Ascending aorta (tissue), 2 donors: ENCODE data around the gene METTL4. TPM values are rescaled to one million over a fixed set of nuclear protein-coding genes. Genes with fewer than 3 reads are reported as not detected.

Source experiments
- DNase-seq, 2 donors: peaks; one replicate each; pipeline ENCODE4 v3.0.0-alpha.2; 2019; ENCODE audit warnings: low spot score in 2 of 2
- H3K27ac ChIP-seq, 2 donors: fragments of 200-600 bp; sonication (generic); one replicate each; pipeline ENCODE4 v1.5.1; 2016 to 2017; ENCODE audit warnings: mild to moderate bottlenecking in 1 of 2
- H3K27me3 ChIP-seq: fragments of 200-600 bp; sonication (generic); one replicate; pipeline ENCODE4 v1.5.1; 2017
- H3K36me3 ChIP-seq, 2 donors: fragments of 200-600 bp; sonication (generic); one replicate each; pipeline ENCODE4 v1.5.1; 2016
- H3K4me1 ChIP-seq, 2 donors: fragments of 200-600 bp; sonication (generic); one replicate each; pipeline ENCODE4 v1.5.1; 2016 to 2017; ENCODE audit warnings: mild to moderate bottlenecking in 1 of 2
- H3K4me3 ChIP-seq, 2 donors: fragments of 200-600 bp; sonication (generic); one replicate each; pipeline ENCODE4 v1.5.1; 2016 to 2017; ENCODE audit warnings: mild to moderate bottlenecking in 1 of 2
- H3K9me3 ChIP-seq, 2 donors: fragments of 200-600 bp; sonication (generic); one replicate each; pipeline ENCODE4 v1.5.1; 2016
- CTCF ChIP-seq, 3 experiments: fragments of 200-600 bp in 2 of 3; fragments of 450-650 bp in 1 of 3; sonication (generic) in 2 of 3; IDR thresholded peaks; one replicate each; pipeline ENCODE4 v1.5.1; 2016 to 2019; ENCODE audit warnings: antibody characterized with exemption in 3 of 3, mild to moderate bottlenecking in 1 of 3, moderate library complexity in 1 of 3
- intact Hi-C: fragments of 100-400 bp; cut with DNase I; formaldehyde crosslinking; loops from one replicate; pipeline ENCODE4 v1.15.1; 2023
- total RNA-seq: library from RNA; depleted of rRNA; stranded (reverse); fragments of >200 nt; gene quantifications from one replicate; pipeline ENCODE4 v1.1.0, GENCODE V29; 2016

METTL4 gene
- not detected for total RNA-seq

GRCh38 chr18:2571200-2572170, at the start of gene METTL4, which contains the start of gene NDC80:
METTL4 (minus strand) TSS chr18:2571505; CDS start chr18:2567216, 4,289 bp downstream.
NDC80 (plus strand) TSS chr18:2571557; CDS start chr18:2572986, 1,429 bp downstream.
- intact Hi-C loops, result loop anchor here (1.0 kb wide), 1 partner anchor 84 kb away; the partner anchor contains the start of gene SMCHD1
- peak within 1 kb of the TSS; percentile 65 to 66 for H3K4me3 ChIP-seq
- no peaks in the 10 kb centered on the region for H3K27me3 ChIP-seq
- TF ChIP-seq CTCF (IDR thresholded peaks at IDR 0.05), result no peak
- peak within 1 kb of the TSS; percentile 97 to 99 for H3K27ac ChIP-seq
- DNase-seq, result peak; percentile 10 to 86
- H3K36me3 ChIP-seq, result no peaks in the 10 kb centered on the region
- peaks cover 0 to 5% of the 10 kb centered on the region in 2 donors for H3K4me1 ChIP-seq
- H3K9me3 ChIP-seq, result no peaks in the 10 kb centered on the region

- H3K27ac ChIP-seq, result no peak overlapping the region
- H3K4me1 ChIP-seq, result no peaks in the 10 kb centered on the region
- TF ChIP-seq CTCF (IDR thresholded peaks at IDR 0.05), result no peak
- no peak overlapping the region for H3K4me3 ChIP-seq
- no peak for DNase-seq
- H3K27me3 ChIP-seq, result no peaks in the 10 kb centered on the region
- intact Hi-C loops, result no loop called here
- H3K36me3 ChIP-seq, result no peaks in the 10 kb centered on the region
- H3K9me3 ChIP-seq, result no peaks in the 10 kb centered on the region
These were observed 46.7 kb upstream of the METTL4 start for GRCh38 chr18:2618009-2618408.

GRCh38 chr18:2617401-2617998, 46.2 kb upstream of the METTL4 start:
- no peaks in the 10 kb centered on the region for H3K27me3 ChIP-seq
- TF ChIP-seq CTCF (IDR thresholded peaks at IDR 0.05), result no peak
- DNase-seq, result no peak
- H3K36me3 ChIP-seq, result no peaks in the 10 kb centered on the region
- H3K4me3 ChIP-seq, result no peak overlapping the region
- H3K27ac ChIP-seq, result no peak overlapping the region
- no peaks in the 10 kb centered on the region for H3K9me3 ChIP-seq
- intact Hi-C loops, result no loop called here
- H3K4me1 ChIP-seq, result no peaks in the 10 kb centered on the region

GRCh38 chr18:2612996-2613395, 41.7 kb upstream of the METTL4 start:
- no peak for TF ChIP-seq CTCF (IDR thresholded peaks at IDR 0.05)
- no peak for DNase-seq
- H3K9me3 ChIP-seq, result no peaks in the 10 kb centered on the region
- no peaks in the 10 kb centered on the region for H3K27me3 ChIP-seq
- no peak overlapping the region for H3K27ac ChIP-seq
- no peaks in the 10 kb centered on the region for H3K4me1 ChIP-seq
- no peak overlapping the region for H3K4me3 ChIP-seq
- intact Hi-C loops, result no loop called here
- no peaks in the 10 kb centered on the region for H3K36me3 ChIP-seq

GRCh38 chr18:2610549-2610948, 39.2 kb upstream of the METTL4 start:
- H3K9me3 ChIP-seq, result no peaks in the 10 kb centered on the region
- DNase-seq, result no peak
- H3K27ac ChIP-seq, result no peak overlapping the region
- intact Hi-C loops, result no loop called here
- no peaks in the 10 kb centered on the region for H3K36me3 ChIP-seq
- H3K4me3 ChIP-seq, result no peak overlapping the region
- no peaks in the 10 kb centered on the region for H3K4me1 ChIP-seq
- TF ChIP-seq CTCF (IDR thresholded peaks at IDR 0.05), result no peak
- H3K27me3 ChIP-seq, result no peaks in the 10 kb centered on the region
